ENCODE data around the gene C2.

DNA sequence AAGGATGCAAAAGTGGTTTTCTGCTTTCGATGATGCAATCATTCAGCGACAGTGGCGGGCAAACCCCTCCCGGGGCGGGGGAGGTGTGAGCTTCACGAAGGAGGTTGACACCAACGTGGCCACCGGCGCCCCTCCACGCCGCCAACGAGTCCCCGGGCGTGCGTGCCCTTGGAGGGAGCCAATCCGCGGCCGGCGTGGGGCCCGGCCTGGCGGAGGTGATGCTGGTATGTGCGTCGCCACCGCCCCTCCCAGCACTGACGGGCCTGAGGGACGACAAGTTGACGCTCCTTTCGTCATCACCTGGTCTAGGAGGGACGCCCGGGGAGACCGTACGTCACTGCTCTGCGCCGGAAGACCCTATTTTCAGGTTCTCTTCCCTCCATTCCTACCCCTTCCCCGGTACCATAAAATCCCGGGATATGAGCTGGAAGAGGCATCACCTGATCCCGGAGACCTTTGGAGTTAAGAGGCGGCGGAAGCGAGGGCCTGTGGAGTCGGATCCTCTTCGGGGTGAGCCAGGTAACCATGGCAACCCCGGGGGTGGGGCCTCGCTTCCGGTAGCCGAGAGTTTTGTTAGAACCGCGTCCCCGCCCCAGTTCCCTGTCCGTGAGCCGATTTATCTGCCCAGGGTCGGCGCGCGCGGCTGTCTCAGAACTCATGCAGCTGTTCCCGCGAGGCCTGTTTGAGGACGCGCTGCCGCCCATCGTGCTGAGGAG lies 44.6 kb downstream of the C2 start, which contains the start of gene DXO:
- TF ChIP-seq EZH2 (IDR thresholded peaks at IDR 0.05; ENCODE audit: insufficient read depth, poor library complexity, severe bottlenecking), result no peak
- no peak for TF ChIP-seq EZH2phosphoT487 (IDR thresholded peaks at IDR 0.05; ENCODE audit: insufficient read depth, low read depth)
